ENCODE measurements around the gene ZZZ3.

DNA sequence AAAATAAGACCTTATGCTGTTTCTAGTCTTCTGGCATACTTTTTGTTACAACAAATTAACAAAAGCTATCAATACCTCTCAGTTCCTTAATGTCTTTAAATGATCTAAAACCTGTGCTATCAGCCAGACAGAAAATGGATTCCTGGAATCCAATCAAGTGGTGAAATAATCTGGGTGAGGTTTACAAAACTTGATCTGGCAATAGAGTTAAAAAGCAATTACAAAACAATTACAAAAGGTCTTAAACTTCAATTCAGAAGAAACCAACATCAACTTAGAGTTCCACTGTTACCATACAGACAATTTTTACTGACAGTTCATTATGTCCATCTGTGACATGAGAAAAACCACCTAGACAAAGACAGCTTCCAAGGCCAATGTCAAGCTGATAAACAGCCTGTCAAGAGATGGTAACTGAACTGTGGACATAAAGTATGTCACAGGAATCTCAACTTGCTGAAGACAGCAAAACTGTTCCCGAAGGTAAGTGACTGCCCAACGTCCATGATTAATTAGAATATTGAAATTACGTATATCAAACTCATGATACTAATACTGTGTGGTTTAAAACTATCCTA is 17.4 kb downstream of the ZZZ3 start:
- no peak for TF ChIP-seq CTCF (IDR thresholded peaks at IDR 0.05; ENCODE audit: poor library complexity)
- TF ChIP-seq EZH2 (IDR thresholded peaks at IDR 0.05; ENCODE audit: borderline replicate concordance) = no peak

Measured in hepatocyte (in vitro differentiated cells).